HG03469 (cell line): ENCODE results near the gene DNAAF5.

Source experiments
- ATAC-seq: cut with Tn5 transposase; IDR thresholded peaks from one replicate; pipeline ENCODE4 v1.9.1; 2021; ENCODE audit warnings: mild to moderate bottlenecking, moderate library complexity, moderate number of reproducible peaks; ENCODE audit not compliant: unreplicated experiment

DNAAF5 gene

DNA sequence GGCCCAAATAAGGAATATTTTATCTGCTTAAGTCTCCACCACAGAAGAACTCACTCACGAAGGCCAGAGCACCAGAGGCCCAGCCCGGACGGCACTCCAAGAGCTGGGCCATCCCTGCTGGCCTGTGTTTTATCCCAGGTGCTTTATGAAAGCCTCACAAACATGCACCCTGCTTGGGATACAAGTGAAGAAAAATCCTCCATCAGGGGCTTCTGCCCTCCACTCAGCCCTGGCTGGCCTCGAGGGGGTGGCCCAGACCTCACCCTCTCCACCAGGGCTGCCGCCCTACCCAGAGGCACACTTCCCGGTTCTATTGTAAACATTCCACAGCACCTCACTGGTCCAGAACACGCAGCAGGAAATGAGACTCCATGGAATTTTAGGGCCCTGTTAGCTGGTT, 19.8 kb upstream of the DNAAF5 start:
- no peak for ATAC-seq

DNA sequence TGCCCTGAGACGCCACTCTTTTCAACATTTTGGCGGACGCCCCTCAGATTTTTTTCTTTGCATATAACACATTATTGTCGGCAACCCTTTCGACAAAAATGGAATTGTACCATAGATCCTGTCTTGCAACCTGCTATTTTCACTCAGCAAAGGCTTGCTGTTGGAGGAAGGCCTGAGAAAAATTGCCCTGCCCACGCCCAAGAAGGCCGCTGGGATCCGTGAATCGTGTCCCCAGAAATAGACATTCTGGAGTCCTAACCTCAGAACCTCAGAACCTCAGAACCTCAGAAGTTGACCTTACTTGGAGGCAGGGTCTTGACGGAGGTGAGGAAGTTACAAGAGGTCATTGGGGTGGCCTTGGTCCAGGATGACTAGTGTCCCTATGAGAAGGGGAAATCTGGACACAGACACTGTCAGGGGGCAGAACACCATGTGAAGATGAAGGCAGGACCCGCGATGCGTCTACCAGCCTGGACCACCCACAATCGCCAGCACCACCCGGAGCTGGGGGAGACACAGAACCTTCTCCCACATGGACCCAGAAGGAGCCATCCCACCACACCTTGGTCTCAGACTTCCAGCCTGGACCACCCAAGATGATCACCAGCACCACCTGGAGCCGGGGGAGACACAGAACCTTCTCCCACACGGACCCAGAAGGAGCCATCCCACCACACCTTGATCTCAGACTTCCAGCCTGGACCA, 19.1 kb upstream of the DNAAF5 start:
- ATAC-seq: no peak

DNA sequence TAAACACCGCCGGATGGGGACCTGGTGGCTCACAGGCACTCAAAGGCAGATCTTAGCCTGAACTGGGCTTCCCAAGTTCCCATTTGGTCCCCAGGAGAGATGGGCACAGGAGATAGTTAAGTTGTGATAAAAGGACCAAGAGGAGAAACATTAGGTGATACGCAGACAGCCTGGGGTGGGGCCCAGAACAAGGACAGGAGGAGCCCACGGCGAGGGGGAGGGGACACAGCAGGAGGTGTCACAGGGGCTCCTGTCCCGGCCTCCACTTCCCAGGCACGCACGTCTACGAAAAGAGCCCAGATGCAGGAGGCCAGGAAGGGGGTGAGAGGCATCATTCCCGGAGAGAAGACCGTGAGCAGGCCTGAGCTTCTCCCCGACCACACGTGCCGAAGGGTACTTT, 16.3 kb upstream of the DNAAF5 start:
- no peak for ATAC-seq

DNA sequence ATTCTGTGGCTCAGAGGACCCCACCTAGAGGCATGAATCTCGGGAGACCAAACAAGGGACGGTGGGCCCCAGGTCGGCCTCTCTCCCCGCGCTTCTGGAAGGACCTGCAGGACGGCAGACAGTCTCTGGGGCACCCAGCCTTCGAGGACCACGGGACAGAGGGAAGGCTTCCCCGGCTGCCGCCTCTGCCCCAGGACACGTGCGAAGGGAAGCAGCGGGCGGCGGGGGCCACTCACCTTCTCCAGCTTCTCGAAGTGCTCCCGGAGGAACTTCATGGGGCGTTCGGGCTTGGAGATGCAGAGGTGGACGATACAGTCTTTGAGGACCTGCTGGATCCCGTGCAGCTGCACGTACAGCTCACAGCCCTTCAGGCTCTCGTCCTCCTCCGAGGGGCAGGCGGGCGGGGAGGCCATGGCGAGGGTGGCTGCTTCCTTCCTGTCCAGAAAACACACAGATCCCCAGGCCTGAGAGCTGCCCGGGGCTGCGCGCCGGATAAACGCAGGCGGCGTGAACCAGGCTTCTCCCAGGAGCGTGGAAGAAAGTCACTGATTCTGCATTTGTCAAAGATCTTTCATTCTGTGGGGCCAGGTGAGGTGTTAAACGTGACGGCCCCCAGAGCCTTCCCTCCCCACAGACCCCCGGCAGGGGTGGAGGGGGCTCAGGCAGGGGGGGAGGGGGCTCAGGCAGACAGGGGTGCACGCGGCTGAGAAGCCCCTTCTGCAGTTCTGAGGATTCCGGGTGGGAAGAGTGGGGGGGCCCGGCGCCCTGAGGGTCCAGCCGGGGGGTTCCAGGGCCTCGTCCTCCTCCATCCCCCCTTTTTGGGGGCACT, 15.2 kb upstream of the DNAAF5 start:
- ATAC-seq: no peak

DNA sequence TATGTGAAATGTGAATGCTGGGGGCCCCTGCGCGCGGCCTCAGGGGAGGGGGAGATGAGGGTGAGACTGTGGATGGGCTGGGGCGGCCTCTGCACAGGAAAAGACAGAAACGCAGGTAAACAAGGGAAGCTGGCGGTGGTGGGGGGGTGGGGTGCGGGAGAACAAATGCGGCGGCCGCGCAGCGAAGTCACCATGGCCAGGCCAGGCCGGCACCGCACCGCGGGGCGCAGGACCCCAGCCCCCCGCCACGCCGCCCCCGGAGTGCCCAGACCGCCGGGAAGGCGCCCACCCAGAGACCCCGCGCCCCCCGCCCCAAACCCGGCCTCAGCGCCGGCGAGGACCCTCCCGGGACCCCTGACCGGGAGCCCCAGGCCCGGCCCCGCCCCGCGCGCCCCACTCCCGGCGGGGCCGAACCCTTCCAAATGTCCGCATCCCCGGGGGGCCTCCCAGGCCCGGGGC, 14.5 kb upstream of the DNAAF5 start:
- ATAC-seq: no peak

DNA sequence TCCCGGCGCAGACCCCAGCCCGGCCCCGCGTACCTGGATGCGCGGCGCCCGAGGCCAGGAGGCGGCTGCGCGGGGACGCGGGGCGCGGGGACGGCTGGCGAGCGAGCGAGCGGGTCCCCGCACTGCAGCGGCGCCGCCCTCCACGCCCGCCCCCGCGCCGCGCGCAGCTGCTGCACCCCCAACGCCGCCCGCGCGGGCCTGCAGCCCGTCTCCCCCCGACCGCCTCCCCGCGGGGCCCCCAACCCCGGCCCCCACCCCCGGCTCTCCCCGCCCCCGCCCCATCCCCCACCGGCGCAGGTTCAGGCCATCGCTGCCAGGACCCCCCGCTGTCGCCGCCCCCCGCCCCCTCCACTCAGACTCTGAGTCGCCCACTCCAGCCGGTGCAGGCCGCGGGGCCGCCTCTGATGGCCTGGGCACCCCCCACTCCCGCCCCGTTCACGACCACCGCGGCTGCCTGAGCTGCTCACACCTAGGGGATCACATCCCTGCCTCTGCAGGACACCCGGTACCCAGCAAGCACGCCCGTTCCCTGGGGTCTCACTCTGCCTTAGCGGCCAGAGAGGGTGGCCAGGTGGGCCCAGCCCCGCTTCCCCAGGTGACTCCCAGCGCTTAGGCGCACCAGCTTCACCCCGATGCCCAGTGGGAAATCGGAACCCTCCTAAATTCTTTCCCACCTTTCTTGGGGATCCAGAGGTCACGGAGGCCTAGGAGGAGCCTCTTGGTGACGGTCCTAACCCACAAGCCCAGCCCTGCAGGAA, 13.9 kb upstream of the DNAAF5 start:
- ATAC-seq: no peak

DNA sequence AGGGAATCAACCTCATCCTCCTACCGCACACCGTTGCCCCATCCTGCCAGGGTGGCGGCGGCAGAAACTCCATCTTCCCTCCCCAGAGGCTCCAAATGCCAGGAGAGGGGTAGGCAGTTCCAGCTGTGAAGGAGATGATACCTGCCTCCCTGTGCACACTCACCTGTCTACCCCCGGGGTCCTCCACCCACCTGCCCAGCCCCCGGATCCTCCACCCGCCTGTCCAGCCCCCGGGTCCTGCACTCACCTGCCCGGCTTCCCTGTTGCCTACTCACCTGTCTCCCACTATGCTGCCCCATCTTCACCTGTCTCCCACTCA, 13.4 kb upstream of the DNAAF5 start:
- no peak for ATAC-seq

DNA sequence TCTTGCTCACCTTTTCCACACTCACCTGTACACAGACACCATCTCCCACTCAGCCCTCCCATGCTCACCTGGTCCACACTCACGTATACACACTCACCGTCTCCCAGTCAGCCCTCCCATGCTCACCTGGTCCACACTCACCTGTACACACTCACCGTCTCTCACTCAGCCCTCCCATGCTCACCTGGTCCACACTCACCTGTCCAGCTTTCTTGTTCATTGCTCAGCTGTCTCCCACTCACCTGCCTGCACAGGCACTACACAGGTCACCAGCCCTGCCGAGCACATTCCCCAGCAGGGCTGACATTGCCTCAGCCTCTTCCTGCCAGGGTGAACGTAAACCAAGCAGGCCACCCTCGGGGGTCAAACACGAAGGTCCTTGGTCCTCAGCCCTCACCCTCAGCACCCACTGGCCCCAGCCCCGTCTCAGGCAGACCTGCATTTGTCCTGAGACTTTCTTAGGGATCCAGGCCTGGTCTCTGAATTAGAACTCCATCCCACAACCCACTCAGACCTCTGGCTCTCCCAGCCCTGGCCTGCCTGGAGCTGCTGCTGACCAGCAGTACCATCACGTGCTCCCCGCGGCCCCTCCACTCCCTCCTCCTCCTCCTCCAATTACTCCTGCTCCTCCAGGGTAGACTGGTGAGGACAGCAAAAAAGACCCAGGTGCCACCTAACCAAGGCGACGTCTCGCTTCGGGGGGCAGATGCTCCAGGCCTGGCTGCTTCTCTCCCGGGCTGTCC, 12.8 kb upstream of the DNAAF5 start:
- no peak for ATAC-seq

DNA sequence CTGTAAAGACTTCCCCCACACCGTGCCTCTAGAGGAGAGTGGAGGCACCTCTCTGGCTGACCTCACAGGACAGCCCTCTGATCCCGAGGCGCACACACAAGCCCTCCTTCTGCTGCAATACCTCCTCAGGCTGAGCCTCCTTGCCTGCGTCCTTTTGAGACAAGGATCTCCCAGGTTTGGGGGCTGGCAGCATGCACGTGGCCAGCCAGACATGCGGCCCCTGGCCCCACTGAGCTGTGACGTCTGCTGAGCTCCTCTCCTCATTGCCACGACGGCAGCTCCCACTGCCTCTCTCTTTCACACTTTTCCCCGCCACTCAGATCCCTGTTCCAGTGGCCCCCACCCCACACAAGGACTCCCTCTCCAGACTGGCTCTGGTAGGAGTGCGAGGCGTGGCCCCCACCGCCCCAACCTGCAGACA, 12.2 kb upstream of the DNAAF5 start:
- no peak for ATAC-seq

DNA sequence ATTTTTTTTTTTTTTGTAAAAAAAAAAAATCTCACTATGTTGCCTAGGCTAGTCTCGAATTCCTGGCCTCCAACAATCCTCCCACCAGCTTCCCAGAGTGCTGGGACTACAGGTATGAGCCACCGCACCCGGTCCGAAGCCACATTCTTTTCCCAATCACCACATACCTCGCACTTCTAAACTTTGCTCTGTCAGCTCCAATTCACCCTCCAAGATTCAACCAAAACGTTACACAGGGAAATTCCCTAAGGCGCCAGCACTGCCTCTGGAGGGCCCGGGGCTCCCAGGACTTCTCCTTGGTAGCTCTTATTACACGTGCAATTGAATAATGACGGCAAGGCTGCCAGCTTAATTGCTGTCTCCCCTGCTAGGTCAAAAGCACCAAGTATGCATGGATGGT, 10.3 kb upstream of the DNAAF5 start:
- ATAC-seq: no peak

DNA sequence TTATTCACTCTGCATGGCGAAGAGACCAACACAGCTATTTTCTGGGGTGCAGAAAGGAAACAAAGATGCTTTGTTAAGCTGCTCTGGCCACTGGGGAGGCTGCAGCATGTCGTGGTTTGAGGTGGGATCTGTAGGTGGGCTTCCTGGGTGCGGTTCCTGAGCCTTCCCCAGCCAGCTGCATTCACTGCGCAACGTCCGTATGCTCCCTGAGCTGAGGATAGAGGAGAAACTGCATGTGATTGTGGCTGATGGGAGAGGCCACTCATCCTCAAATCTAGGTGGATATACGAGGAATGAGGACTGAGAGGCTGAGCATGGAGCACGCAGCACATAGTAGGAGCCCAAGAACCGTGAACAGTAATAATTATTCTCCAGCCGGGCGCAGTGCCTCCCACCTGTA, 9.9 kb upstream of the DNAAF5 start:
- no peak for ATAC-seq

DNA sequence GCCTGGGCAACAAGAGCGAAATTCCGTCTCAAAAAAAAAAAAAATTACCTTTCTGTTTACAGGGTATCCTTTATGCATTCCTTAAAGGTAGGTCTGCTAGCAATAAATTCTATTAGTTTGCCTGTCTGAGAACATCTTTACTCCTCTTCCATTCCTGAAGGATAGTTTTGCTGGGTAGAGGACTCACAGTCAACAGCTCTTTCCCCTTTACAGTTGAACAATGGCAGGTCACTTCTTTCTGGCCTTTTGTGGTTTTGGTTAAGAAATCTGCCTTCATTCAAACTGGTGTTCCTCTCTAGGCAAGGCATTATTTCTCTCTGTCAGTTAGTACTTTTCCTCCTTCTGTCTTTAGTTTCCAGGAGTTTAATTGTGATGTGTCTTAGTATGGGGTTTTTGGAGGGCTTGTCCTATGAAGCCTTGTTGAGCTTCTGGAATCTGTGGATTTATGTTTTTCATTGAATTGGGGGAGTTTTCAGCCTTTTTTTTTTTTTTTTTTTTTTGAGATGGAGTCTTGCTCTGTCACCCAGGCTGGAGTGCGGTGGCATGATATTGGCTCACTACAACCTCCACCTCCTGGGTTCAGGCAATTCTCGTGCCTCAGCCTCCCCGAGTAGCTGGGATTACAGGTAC, 4.8 kb upstream of the DNAAF5 start:
- ATAC-seq: no peak

DNA sequence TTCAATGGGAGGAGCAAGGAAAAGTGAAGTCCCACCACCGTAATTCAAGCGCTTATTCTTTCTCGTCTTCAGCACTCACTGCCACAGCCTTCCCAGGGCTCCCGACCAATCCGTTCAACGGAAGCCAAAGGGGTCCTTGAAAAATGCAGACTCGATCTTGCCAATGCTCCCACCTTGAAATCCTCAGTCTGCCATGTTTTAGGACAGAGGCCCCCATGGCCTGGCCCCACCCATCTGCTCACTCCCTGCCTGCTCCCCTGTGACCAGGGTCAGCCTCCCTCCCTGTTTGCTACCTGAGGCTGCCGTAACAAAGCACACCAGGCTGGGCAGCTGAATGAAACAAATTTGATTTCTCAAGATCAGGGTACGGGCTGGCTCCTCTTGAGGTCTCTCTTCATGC, 3.0 kb upstream of the DNAAF5 start:
- ATAC-seq: no peak

DNA sequence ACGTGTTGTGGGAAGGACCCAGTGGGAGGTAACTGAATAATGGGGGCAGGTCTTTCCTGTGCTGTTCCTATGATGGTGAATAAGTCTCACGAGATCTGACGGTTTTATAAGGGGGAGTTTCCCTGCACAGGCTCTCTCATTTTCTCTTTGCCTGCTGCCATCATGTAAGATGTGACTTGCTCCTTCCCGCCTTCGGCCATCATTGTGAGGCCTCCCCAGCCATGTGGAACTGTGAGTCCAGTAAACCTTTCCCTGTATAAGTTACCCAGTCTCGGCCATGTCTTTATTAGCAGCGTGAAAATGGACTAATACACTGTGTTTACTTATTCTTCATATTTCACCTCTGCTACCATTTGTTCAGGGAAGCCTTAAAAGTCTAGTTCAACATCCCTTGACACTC, 2.2 kb upstream of the DNAAF5 start:
- ATAC-seq: no peak

DNA sequence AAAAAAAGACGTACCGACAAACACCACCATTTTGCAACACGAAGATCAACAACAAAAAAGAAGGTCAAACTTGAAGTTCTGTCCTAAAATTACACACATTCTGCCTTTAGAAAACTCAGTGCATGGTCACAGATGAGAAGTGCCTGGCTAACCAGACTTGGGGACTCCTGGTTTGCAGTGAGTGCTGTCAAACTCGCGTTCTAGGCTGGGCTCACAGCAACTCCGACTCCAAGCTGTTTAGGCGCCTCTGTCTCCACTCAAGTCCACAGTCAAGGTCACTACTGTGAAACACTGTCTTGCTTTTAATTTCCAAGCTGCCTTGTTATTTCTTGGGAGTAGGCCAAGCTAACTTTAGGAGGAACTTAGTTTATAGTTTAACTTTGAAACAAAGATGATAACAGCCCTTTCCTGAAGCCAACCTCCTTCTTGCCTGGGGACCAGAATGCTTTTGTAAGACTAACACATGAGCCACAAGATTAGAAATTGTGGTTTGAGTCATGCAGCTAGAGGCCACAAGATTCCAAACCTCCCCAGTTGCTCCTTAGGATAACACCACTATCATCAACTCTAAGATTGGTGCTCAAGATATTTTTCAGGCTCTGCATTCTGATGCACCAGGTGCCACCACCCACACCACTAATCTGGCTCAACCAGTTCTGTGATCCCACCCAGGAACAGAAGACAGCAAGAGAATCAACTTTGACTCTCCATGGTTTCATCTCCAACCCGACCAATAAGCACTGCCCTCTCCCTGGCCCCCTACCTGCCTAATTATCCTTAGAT, 1.1 kb upstream of the DNAAF5 start:
- ATAC-seq: no peak

DNA sequence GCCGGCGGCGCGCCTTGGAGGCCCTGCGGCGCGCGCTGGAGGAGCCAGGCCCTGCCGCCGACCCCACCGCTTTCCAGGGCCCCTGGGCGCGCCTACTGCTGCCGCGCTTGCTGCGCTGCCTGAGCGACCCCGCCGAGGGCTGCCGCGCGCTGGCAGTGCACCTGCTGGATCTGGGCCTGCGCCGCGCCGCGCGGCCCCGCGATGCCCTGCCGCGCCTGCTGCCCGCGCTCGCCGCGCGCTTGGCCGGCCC, 280 bp downstream of the DNAAF5 start:
- peak; percentile 19 for ATAC-seq

DNA sequence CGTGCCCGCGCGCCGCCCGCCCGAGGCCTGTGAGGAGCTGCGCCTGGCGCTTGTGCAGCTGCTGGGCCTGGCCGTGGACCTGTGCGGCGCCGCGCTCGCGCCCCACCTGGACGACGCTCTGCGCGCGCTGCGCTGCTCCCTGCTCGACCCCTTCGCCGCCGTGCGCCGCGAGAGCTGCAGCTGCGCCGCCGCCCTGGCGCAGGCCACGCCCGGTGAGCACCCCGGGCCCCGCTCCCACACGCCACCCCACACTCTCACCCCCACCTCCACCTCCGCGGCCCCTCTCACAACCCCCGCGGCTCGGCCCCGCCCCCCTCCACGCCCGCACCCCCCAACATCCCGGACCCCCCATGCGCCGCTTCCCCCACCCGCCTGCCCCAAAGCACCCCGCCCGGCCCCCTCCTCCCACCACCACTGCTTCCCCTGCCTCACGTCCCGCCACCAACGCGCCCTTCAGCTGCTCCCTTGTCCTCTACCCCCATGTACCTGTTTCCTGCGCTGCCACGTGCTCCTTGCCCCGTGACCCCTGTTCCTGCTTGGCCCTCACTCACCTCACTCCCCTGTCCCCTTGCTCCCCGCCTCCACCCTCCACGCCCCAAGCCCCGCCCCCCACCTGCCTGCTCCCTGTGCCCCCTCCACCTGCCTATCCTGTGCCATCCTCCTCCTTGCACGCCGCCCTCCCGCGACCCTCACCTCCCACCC, 756 bp downstream of the DNAAF5 start, which contains the start of gene PRKAR1B:
TSS of gene PRKAR1B (minus strand) at position 178 of the 702 bp plus-strand sequence. CDS start 15,776 bp downstream, outside the sequence.
- ATAC-seq: peak; percentile 27

DNA sequence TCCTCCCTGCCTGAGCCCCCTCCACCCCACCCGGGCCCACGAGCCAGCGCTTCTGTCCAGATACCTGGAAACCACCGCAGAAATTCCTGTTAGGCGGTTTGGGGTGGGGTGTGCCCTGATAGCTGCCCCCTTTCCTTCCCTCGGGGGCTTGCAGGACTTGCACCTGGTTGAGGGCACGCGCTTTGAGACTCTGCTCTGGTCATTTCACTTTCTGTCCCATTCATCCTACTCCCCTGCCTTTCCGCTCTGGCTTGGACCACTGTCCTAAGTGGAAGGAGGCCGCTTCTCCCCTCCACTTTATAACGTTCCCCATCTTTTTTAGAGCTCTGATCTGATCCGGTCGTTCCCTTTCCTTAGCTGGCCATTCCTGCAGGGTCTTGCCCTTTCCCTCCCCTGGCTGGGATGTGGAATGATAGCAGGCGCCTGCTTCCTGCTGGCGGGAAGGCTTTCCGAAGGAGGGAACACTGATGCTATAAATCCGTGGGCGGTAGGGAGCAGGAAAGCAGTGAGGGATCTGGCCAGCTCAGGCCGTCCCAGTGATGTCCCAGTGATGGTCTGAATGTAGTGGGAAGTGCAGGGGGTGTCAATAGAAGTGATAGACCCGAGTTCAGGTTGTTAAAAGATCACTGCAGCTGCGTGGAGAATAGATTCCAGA, 1.4 kb downstream of the DNAAF5 start:
- no peak for ATAC-seq

DNA sequence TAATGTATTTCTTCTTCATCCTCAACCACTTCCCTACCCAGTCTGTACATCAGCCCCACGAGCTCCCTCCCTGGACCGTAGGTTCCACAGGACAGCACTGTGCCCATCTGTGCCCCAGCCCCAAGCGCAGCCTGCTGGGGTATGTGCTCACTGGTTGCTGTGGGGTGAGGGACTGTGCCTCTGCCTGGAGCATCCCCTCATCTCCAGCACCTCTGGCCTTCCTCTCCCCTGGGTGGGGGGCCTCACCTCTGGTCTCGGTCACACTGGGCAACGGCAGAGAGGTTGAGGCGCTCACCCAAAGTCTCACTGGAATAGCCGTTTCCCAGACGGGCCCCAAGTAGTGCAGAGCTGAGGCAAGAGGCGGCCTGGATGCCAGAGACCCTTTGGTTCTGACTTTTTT, 2.1 kb downstream of the DNAAF5 start:
- ATAC-seq: no peak
